RWPE2 (cell line): ENCODE data around the gene KIF3C.

Source experiments
- ATAC-seq: fragments of 200-7000 bp; cut with Tn5 transposase; 3 replicates; pipeline ENCODE4 v1.9.1; 2021; ENCODE audit warnings: low read depth
- DNase-seq: peaks from one replicate; pipeline ENCODE4 v3.0.0-alpha.2; 2020; ENCODE audit warnings: low spot score
- H3K27ac ChIP-seq: fragments of 450-650 bp; 2 replicates; pipeline ENCODE4 v1.5.1; 2017; ENCODE audit warnings: mild to moderate bottlenecking; ENCODE audit not compliant: poor library complexity, severe bottlenecking
- H3K27me3 ChIP-seq: fragments of 250-450 bp; sonication (Bioruptor Pico); 2 replicates; pipeline ENCODE4 v1.5.1; 2021; ENCODE audit warnings: mild to moderate bottlenecking, moderate library complexity; ENCODE audit not compliant: insufficient read depth, poor library complexity, severe bottlenecking
- H3K36me3 ChIP-seq: fragments of 250-450 bp; sonication (Bioruptor Pico); 2 replicates; pipeline ENCODE4 v1.5.1; 2020; ENCODE audit warnings: low read depth, mild to moderate bottlenecking, moderate library complexity
- H3K4me1 ChIP-seq: fragments of 250-450 bp; sonication (Bioruptor Pico); 2 replicates; pipeline ENCODE4 v1.5.1; 2021; ENCODE audit warnings: mild to moderate bottlenecking, moderate library complexity; ENCODE audit not compliant: insufficient read depth, poor library complexity, severe bottlenecking
- H3K4me3 ChIP-seq: fragments of 250-450 bp; sonication (Bioruptor Pico); 2 replicates; pipeline ENCODE4 v1.5.1; 2021; ENCODE audit warnings: mild to moderate bottlenecking, moderate library complexity; ENCODE audit not compliant: severe bottlenecking
- H3K9me3 ChIP-seq: fragments of 250-450 bp; sonication (Bioruptor Pico); 2 replicates; pipeline ENCODE4 v1.5.1; 2021; ENCODE audit warnings: mild to moderate bottlenecking, moderate library complexity; ENCODE audit not compliant: severe bottlenecking
- CTCF ChIP-seq: fragments of 450-650 bp; IDR thresholded peaks from one replicate; pipeline ENCODE4 v1.5.1; 2017; ENCODE audit warnings: mild to moderate bottlenecking, moderate library complexity; ENCODE audit not compliant: poor library complexity, severe bottlenecking

The KIF3C gene

GRCh38 chr2:25878361-25879132 is 103.8 kb downstream of the KIF3C start, which contains the start of gene ASXL2:
Gene ASXL2 (minus strand): TSS chr2:25878487. CDS start chr2:25878222, 265 bp downstream.
- Histone ChIP-seq H3K36me3 (peaks cover 6% of the 10 kb centered on the region), H3K4me1 (peaks cover 22% of the 10 kb centered on the region), H3K4me3 (peak within 1 kb of the TSS; percentile 86), H3K27ac (peak within 1 kb of the TSS; percentile 73), H3K9me3 (no peaks in the 10 kb centered on the region), H3K27me3 (no peaks in the 10 kb centered on the region)
- no peak for TF ChIP-seq CTCF
- ATAC-seq (peak; percentile 89), DNase-seq (peak; percentile 97)

- ATAC-seq (peak; percentile 46), DNase-seq (peak; percentile 55)
- Histone ChIP-seq H3K9me3 (no peaks in the 10 kb centered on the region), H3K4me3 (peak overlapping the region; percentile 86), H3K27ac (peak overlapping the region; percentile 73), H3K27me3 (no peaks in the 10 kb centered on the region), H3K36me3 (peaks cover 11% of the 10 kb centered on the region), H3K4me1 (peaks cover 22% of the 10 kb centered on the region)
- no peak for TF ChIP-seq CTCF
Observed at GRCh38 chr2:25877431-25878360, 104.6 kb downstream of the KIF3C start.
